Measurements from ENCODE around the gene MBP.

DNA sequence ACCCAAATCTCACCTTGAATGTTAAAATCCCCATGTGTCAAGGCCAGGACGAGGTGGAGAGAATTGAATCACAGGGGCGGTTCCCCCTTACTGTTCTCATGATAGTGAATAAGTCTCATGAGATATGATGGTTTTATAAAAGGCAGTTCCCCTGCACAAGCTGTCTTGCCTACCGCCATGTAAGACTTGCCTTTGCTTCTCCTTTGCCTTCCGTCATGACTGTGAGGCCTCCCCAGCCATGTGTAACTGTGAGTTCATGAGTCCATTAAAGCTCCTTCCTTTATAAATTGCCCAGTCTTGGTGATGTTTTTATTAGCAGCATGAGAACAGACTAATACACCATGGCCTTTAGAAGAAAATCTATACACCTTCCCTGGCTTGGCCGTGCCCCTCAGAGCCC lies 7.4 kb upstream of the MBP start:
- TF ChIP-seq POLR2A (IDR thresholded peaks at IDR 0.05) = no peak
- TF ChIP-seq, protein P1, sequence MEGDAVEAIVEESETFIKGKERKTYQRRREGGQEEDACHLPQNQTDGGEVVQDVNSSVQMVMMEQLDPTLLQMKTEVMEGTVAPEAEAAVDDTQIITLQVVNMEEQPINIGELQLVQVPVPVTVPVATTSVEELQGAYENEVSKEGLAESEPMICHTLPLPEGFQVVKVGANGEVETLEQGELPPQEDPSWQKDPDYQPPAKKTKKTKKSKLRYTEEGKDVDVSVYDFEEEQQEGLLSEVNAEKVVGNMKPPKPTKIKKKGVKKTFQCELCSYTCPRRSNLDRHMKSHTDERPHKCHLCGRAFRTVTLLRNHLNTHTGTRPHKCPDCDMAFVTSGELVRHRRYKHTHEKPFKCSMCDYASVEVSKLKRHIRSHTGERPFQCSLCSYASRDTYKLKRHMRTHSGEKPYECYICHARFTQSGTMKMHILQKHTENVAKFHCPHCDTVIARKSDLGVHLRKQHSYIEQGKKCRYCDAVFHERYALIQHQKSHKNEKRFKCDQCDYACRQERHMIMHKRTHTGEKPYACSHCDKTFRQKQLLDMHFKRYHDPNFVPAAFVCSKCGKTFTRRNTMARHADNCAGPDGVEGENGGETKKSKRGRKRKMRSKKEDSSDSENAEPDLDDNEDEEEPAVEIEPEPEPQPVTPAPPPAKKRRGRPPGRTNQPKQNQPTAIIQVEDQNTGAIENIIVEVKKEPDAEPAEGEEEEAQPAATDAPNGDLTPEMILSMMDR (IDR thresholded peaks at IDR 0.05) = no peak
